ENCODE data around the gene OCA2. TPM values are rescaled to one million over a fixed set of nuclear protein-coding genes. Genes with fewer than 3 reads are reported as not detected.

Gene OCA2
- total RNA-seq, 1 experiment from 2014 or later = 0.13 TPM

GRCh38 chr15:28084547-28084946 lies 14.6 kb downstream of the OCA2 start:
- no peaks in the 10 kb centered on the region for H3K36me3 ChIP-seq (ENCODE audit: control insufficient read depth, insufficient read depth, low read length)
- intact Hi-C loops (cut with micrococcal nuclease; ENCODE audit: unreplicated experiment) = no loop called here
- CTCF ChIA-PET = no interaction called here
- POLR2A ChIA-PET = no interaction called here
- no peak overlapping the region for H3K4me3 ChIP-seq (ENCODE audit: low read depth in 2 of 2, low read length in 2 of 2)
- TF ChIP-seq TCF7L2 (IDR thresholded peaks at IDR 0.05; ENCODE audit: low read depth, low read length) = no peak
- TF ChIP-seq CTCF (IDR thresholded peaks at IDR 0.05) = no peak
- TF ChIP-seq SIN3A (IDR thresholded peaks at IDR 0.05; ENCODE audit: borderline replicate concordance, insufficient read depth, low read depth, low read length) = no peak
- no peak for TF ChIP-seq POLR2AphosphoS5 (IDR thresholded peaks at IDR 0.05; ENCODE audit: low read depth, low read length)
- TF ChIP-seq REST (IDR thresholded peaks at IDR 0.05; ENCODE audit: insufficient read depth in 1 of 2, low read depth in 2 of 2, low read length in 1 of 2) = no peak
- H3K27ac ChIP-seq (ENCODE audit: low read length) = no peak overlapping the region
- in situ Hi-C loops (cut with HindIII; ENCODE audit: low pct_unique_long_range_greater_than_20kb, low sequenced_read_pairs) = no loop called here
- BruUV-seq (replicated peaks) = no TSS peak
- ATAC-seq (no peak), DNase-seq (ENCODE audit: low read depth, low spot score) (no peak)
- no peaks in the 10 kb centered on the region for H3K4me1 ChIP-seq (ENCODE audit: control insufficient read depth, insufficient read depth, low read length)
- no peaks in the 10 kb centered on the region for H3K27me3 ChIP-seq (ENCODE audit: control insufficient read depth, insufficient read depth, low read length)
- no peaks in the 10 kb centered on the region for H3K9me3 ChIP-seq (ENCODE audit: control insufficient read depth, insufficient read depth, low read depth, low read length)

- in situ Hi-C loops (cut with HindIII; ENCODE audit: low pct_unique_long_range_greater_than_20kb, low sequenced_read_pairs) = no loop called here
- DNase-seq (ENCODE audit: low read depth, low spot score) (no peak), ATAC-seq (no peak)
- TF ChIP-seq TCF7L2 (IDR thresholded peaks at IDR 0.05; ENCODE audit: low read depth, low read length) (no peak), POLR2AphosphoS5 (IDR thresholded peaks at IDR 0.05; ENCODE audit: low read depth, low read length) (no peak), SIN3A (IDR thresholded peaks at IDR 0.05; ENCODE audit: borderline replicate concordance, insufficient read depth, low read depth, low read length) (no peak), REST (IDR thresholded peaks at IDR 0.05; ENCODE audit: insufficient read depth in 1 of 2, low read depth in 2 of 2, low read length in 1 of 2) (no peak), CTCF (IDR thresholded peaks at IDR 0.05) (no peak)
- CTCF ChIA-PET = interaction anchor here (0.6 kb wide), 1 partner anchor 10 kb away, joined by 3 read pairs; no protein-coding TSS in a partner anchor
- POLR2A ChIA-PET = no interaction called here
- intact Hi-C loops (cut with micrococcal nuclease; ENCODE audit: unreplicated experiment) = no loop called here
- BruUV-seq (replicated peaks) = no TSS peak
- no peaks in the 10 kb centered on the region for H3K36me3 ChIP-seq (ENCODE audit: control insufficient read depth, insufficient read depth, low read length)
- H3K4me3 ChIP-seq (ENCODE audit: low read depth in 2 of 2, low read length in 2 of 2) = no peak overlapping the region
- no peaks in the 10 kb centered on the region for H3K4me1 ChIP-seq (ENCODE audit: control insufficient read depth, insufficient read depth, low read length)
- no peaks in the 10 kb centered on the region for H3K9me3 ChIP-seq (ENCODE audit: control insufficient read depth, insufficient read depth, low read depth, low read length)
- no peak overlapping the region for H3K27ac ChIP-seq (ENCODE audit: low read length)
- H3K27me3 ChIP-seq (ENCODE audit: control insufficient read depth, insufficient read depth, low read length) = no peaks in the 10 kb centered on the region
These were observed 16.0 kb downstream of the OCA2 start for GRCh38 chr15:28082891-28083684.

Measured in Panc1 (cell line).